HTERT RPE-1 (cell line): ENCODE measurements around the gene ETV4.

Source experiments
- in situ Hi-C: fragments of 300-500 bp; cut with MboI; formaldehyde crosslinking; loops from 4 replicates; pipeline ENCODE4 v1.14.3; 2020; ENCODE audit warnings: low sequenced_read_pairs

The ETV4 gene

GRCh38 chr17:43547189-43547550 is 1.0 kb upstream of the ETV4 start:
- in situ Hi-C loops = no loop called here

GRCh38 chr17:43545383-43545632 is 832 bp downstream of the ETV4 start:
- in situ Hi-C loops = no loop called here

GRCh38 chr17:43543771-43544575 is 2.2 kb downstream of the ETV4 start:
- in situ Hi-C loops = no loop called here

GRCh38 chr17:43543300-43543699 is 2.8 kb downstream of the ETV4 start:
- in situ Hi-C loops = no loop called here

GRCh38 chr17:43542859-43543258 is 3.3 kb downstream of the ETV4 start:
- in situ Hi-C loops = no loop called here

- in situ Hi-C loops = no loop called here
Observed at GRCh38 chr17:43540821-43541674, 5.1 kb downstream of the ETV4 start.

GRCh38 chr17:43536236-43536992 is 9.7 kb downstream of the ETV4 start:
- in situ Hi-C loops = no loop called here

- in situ Hi-C loops = no loop called here
Observed at GRCh38 chr17:43534909-43535308, 11.2 kb downstream of the ETV4 start.

GRCh38 chr17:43533699-43534098 is 12.4 kb downstream of the ETV4 start:
- in situ Hi-C loops = no loop called here

- in situ Hi-C loops = no loop called here
Observed at GRCh38 chr17:43532581-43532980, 13.6 kb downstream of the ETV4 start.

- in situ Hi-C loops = no loop called here
Observed at GRCh38 chr17:43531955-43532354, 14.2 kb downstream of the ETV4 start.

- in situ Hi-C loops = no loop called here
Observed at GRCh38 chr17:43531082-43531378, 15.1 kb downstream of the ETV4 start.

GRCh38 chr17:43530288-43531081 is 15.7 kb downstream of the ETV4 start:
- in situ Hi-C loops = no loop called here

- in situ Hi-C loops = no loop called here
Observed at GRCh38 chr17:43529947-43530287, 16.2 kb downstream of the ETV4 start.

- in situ Hi-C loops = no loop called here
Observed at GRCh38 chr17:43528988-43529814, 16.9 kb downstream of the ETV4 start.

- in situ Hi-C loops = no loop called here
Observed at GRCh38 chr17:43528319-43528987, 17.7 kb downstream of the ETV4 start.

- in situ Hi-C loops = no loop called here
Observed at GRCh38 chr17:43526886-43527648, 19.1 kb downstream of the ETV4 start.

- in situ Hi-C loops = no loop called here
Observed at GRCh38 chr17:43524945-43525575, 21.1 kb downstream of the ETV4 start.

GRCh38 chr17:43521389-43521788 is 24.8 kb downstream of the ETV4 start:
- in situ Hi-C loops = no loop called here
